GM23338 (cell line): ENCODE data around the gene DMGDH. TPM values are rescaled to one million over a fixed set of nuclear protein-coding genes. Genes with fewer than 3 reads are reported as not detected.

Experiments used
- ATAC-seq: fragments of 200-7000 bp; cut with Tn5 transposase; 3 replicates; pipeline ENCODE4 v1.9.1; 2020
- DNase-seq: peaks from one replicate; pipeline ENCODE4 v3.0.0-alpha.2; 2015; ENCODE audit warnings: low spot score
- H2AFZ ChIP-seq: fragments of 200-600 bp; sonication (generic); 2 replicates; pipeline ENCODE4 v1.8.0; 2016; ENCODE audit warnings: antibody characterized with exemption, mild to moderate bottlenecking, moderate library complexity
- H3F3A ChIP-seq: fragments of 200-600 bp; sonication (generic); replicated peaks from 2 replicates; pipeline ENCODE4 v1.8.0; 2017; ENCODE audit warnings: antibody characterized with exemption, mixed run types, low read depth
- H3K27ac ChIP-seq: fragments of 200-600 bp; sonication (generic); 2 replicates; pipeline ENCODE4 v1.6.1; 2016; ENCODE audit warnings: low read depth
- H3K27me3 ChIP-seq: fragments of 200-600 bp; sonication (generic); 2 replicates; pipeline ENCODE4 v1.8.0; 2016; ENCODE audit warnings: mild to moderate bottlenecking, mixed run types, moderate library complexity; ENCODE audit not compliant: insufficient read depth
- H3K36me3 ChIP-seq: fragments of 200-600 bp; sonication (generic); 2 replicates; pipeline ENCODE4 v1.8.0; 2016; ENCODE audit warnings: mild to moderate bottlenecking; ENCODE audit not compliant: insufficient read depth
- H3K4me1 ChIP-seq: fragments of 200-600 bp; sonication (generic); 2 replicates; pipeline ENCODE4 v1.8.0; 2016; ENCODE audit warnings: mild to moderate bottlenecking, moderate library complexity; ENCODE audit not compliant: insufficient read depth
- H3K4me2 ChIP-seq: fragments of 200-600 bp; sonication (generic); 2 replicates; pipeline ENCODE4 v1.7.1; 2017; ENCODE audit warnings: mixed run types
- H3K4me3 ChIP-seq: fragments of 200-600 bp; sonication (generic); 2 replicates; pipeline ENCODE4 v1.6.1; 2016; ENCODE audit warnings: mixed run types
- H3K79me2 ChIP-seq: fragments of 200-600 bp; sonication (generic); replicated peaks from 2 replicates; pipeline ENCODE4 v1.8.0; 2017; ENCODE audit warnings: mild to moderate bottlenecking; ENCODE audit not compliant: insufficient read depth
- H3K9me2 ChIP-seq: fragments of 200-600 bp; sonication (generic); 2 replicates; pipeline ENCODE4 v1.8.0; 2017; ENCODE audit not compliant: insufficient read depth
- H4K20me1 ChIP-seq: fragments of 200-600 bp; sonication (generic); replicated peaks from 2 replicates; pipeline ENCODE4 v1.8.0; 2017; ENCODE audit warnings: mild to moderate bottlenecking; ENCODE audit not compliant: insufficient read depth
- H3K27ac Mint-ChIP-seq: 2 replicates; pipeline ENCODE4 v1.8.0; 2020; ENCODE audit warnings: inconsistent platforms, mild to moderate bottlenecking, moderate library complexity, mixed read lengths
- H3K27me3 Mint-ChIP-seq: 3 replicates; pipeline ENCODE4 v1.8.0; 2022; ENCODE audit warnings: low read depth, mild to moderate bottlenecking, moderate library complexity, mixed read lengths, inconsistent platforms; ENCODE audit not compliant: insufficient read depth, poor library complexity
- H3K36me3 Mint-ChIP-seq: 3 replicates; pipeline ENCODE4 v1.8.0; 2021; ENCODE audit warnings: low read depth, mild to moderate bottlenecking, inconsistent platforms, moderate library complexity, mixed read lengths
- H3K4me1 Mint-ChIP-seq: 3 replicates; pipeline ENCODE4 v1.8.0; 2020; ENCODE audit warnings: mild to moderate bottlenecking, inconsistent platforms, mixed read lengths
- H3K4me3 Mint-ChIP-seq: 3 replicates; pipeline ENCODE4 v1.8.0; 2021; ENCODE audit warnings: moderate library complexity, mild to moderate bottlenecking, inconsistent platforms, mixed read lengths
- H3K9me3 Mint-ChIP-seq: 3 replicates; pipeline ENCODE4 v1.8.0; 2020; ENCODE audit warnings: moderate library complexity, mild to moderate bottlenecking, inconsistent platforms, mixed read lengths
- CREB1 ChIP-seq: fragments of 250-450 bp; sonication (Bioruptor Pico); IDR thresholded peaks from 2 replicates; pipeline ENCODE4 v1.5.0; 2020; ENCODE audit warnings: low read depth, mild to moderate bottlenecking, moderate library complexity
- CTCF ChIP-seq, 2 experiments: fragments of 200-600 bp in 1 of 2; sonication (generic) in 1 of 2; conservative IDR thresholded peaks; 2 replicates each; pipeline versions ENCODE4 v1.5.1 to v1.6.1; 2016 to 2017; ENCODE audit warnings: antibody characterized with exemption in 2 of 2, low read depth in 2 of 2, mild to moderate bottlenecking in 2 of 2, moderate library complexity in 1 of 2
- ETS1 ChIP-seq: IDR thresholded peaks from 2 replicates; pipeline ENCODE4 v1.6.1; 2016; ENCODE audit warnings: antibody characterized with exemption
- EZH2 ChIP-seq: fragments of 200-600 bp; sonication (generic); IDR thresholded peaks from one replicate; pipeline ENCODE4 v1.8.0; 2017; ENCODE audit warnings: antibody characterized with exemption, mild to moderate bottlenecking, low read depth; ENCODE audit not compliant: unreplicated experiment
- EZH2phosphoT487 ChIP-seq: fragments of 200-600 bp; sonication (generic); IDR thresholded peaks from one replicate; pipeline ENCODE4 v1.8.1; 2018; ENCODE audit warnings: antibody characterized with exemption; ENCODE audit not compliant: unreplicated experiment
- JUNB ChIP-seq: IDR thresholded peaks from one replicate; pipeline ENCODE4 v1.6.1; 2016; ENCODE audit warnings: antibody characterized with exemption; ENCODE audit not compliant: unreplicated experiment
- NANOG ChIP-seq: IDR thresholded peaks from 2 replicates; pipeline ENCODE4 v1.6.1; 2016; ENCODE audit warnings: antibody characterized with exemption, borderline replicate concordance
- POLR2AphosphoS5 ChIP-seq: IDR thresholded peaks from 2 replicates; pipeline ENCODE4 v1.6.1; 2016; ENCODE audit warnings: antibody characterized with exemption, low read depth
- STAT1 ChIP-seq: IDR thresholded peaks from one replicate; pipeline ENCODE4 v1.6.1; 2016; ENCODE audit warnings: antibody characterized with exemption; ENCODE audit not compliant: unreplicated experiment
- ZNF114 ChIP-seq: fragments of 250-450 bp; sonication (Bioruptor Pico); IDR thresholded peaks from 2 replicates; pipeline ENCODE4 v1.5.0; 2020; ENCODE audit warnings: mild to moderate bottlenecking, moderate library complexity
- ZNF331 ChIP-seq: fragments of 250-450 bp; sonication (Bioruptor Pico); IDR thresholded peaks from 2 replicates; pipeline ENCODE4 v1.5.0; 2020; ENCODE audit warnings: low read depth, mild to moderate bottlenecking, moderate library complexity
- polyA plus RNA-seq: library from polyadenylated mRNA; unstranded; fragments of >200 nt; fragmentation: Nextera tagmentation; extraction: Ambion mirVana; gene quantifications from 2 replicates; pipeline ENCODE4 v1.2.1, GENCODE V29; 2016
- total RNA-seq: library from RNA; depleted of rRNA; stranded (reverse); fragments of >200 nt; shearing (Covaris generic); gene quantifications from 2 replicates; pipeline ENCODE4 v1.2.3, GENCODE V29; 2014
- TF ChIP-seq, protein P1 (sequence below): fragments of 250-450 bp; sonication (Bioruptor Pico); IDR thresholded peaks from 2 replicates; pipeline ENCODE4 v1.5.0; 2020; ENCODE audit warnings: mild to moderate bottlenecking, moderate library complexity
- TF ChIP-seq, protein P2 (sequence below): IDR thresholded peaks from one replicate; pipeline ENCODE4 v1.6.1; 2018; ENCODE audit warnings: antibody characterized with exemption; ENCODE audit not compliant: unreplicated experiment

The DMGDH gene
- total and polyA plus RNA-seq, 2 experiments from 2014 or later = 0.52 to 0.63 TPM

- Histone ChIP-seq H3K27ac (no peak overlapping the region), H3K27me3 (no peaks in the 10 kb centered on the region), H3K36me3 (no peaks in the 10 kb centered on the region), H2AFZ (peak overlapping the region; percentile 23; the same call in 1 of the 2 replicates), H3K4me2 (no peak overlapping the region), H3K9me2 (no peaks in the 10 kb centered on the region), H3F3A (no peaks in the 10 kb centered on the region), H3K4me1 (no peaks in the 10 kb centered on the region), H3K79me2 (no peaks in the 10 kb centered on the region), H4K20me1 (no peaks in the 10 kb centered on the region), H3K4me3 (no peak overlapping the region)
- Mint-ChIP-seq H3K27ac (no peak overlapping the region), H3K9me3 (no peaks in the 10 kb centered on the region), H3K36me3 (no peaks in the 10 kb centered on the region), H3K27me3 (no peaks in the 10 kb centered on the region), H3K4me1 (no peaks in the 10 kb centered on the region; the same call in 2 of the 3 replicates), H3K4me3 (no peak overlapping the region)
- TF ChIP-seq ZNF331 (CRISPR knock-in tag) (no peak), EZH2phosphoT487 (no peak), EZH2 (no peak), CREB1 (no peak), CTCF (conservative IDR thresholded peaks at IDR 0.05; ENCODE audit: low read depth in 2 of 2) (no peak), ZNF114 (no peak), NANOG (no peak), STAT1 (no peak), JUNB (no peak), POLR2AphosphoS5 (no peak), ETS1 (no peak)
- TF ChIP-seq, protein P1, sequence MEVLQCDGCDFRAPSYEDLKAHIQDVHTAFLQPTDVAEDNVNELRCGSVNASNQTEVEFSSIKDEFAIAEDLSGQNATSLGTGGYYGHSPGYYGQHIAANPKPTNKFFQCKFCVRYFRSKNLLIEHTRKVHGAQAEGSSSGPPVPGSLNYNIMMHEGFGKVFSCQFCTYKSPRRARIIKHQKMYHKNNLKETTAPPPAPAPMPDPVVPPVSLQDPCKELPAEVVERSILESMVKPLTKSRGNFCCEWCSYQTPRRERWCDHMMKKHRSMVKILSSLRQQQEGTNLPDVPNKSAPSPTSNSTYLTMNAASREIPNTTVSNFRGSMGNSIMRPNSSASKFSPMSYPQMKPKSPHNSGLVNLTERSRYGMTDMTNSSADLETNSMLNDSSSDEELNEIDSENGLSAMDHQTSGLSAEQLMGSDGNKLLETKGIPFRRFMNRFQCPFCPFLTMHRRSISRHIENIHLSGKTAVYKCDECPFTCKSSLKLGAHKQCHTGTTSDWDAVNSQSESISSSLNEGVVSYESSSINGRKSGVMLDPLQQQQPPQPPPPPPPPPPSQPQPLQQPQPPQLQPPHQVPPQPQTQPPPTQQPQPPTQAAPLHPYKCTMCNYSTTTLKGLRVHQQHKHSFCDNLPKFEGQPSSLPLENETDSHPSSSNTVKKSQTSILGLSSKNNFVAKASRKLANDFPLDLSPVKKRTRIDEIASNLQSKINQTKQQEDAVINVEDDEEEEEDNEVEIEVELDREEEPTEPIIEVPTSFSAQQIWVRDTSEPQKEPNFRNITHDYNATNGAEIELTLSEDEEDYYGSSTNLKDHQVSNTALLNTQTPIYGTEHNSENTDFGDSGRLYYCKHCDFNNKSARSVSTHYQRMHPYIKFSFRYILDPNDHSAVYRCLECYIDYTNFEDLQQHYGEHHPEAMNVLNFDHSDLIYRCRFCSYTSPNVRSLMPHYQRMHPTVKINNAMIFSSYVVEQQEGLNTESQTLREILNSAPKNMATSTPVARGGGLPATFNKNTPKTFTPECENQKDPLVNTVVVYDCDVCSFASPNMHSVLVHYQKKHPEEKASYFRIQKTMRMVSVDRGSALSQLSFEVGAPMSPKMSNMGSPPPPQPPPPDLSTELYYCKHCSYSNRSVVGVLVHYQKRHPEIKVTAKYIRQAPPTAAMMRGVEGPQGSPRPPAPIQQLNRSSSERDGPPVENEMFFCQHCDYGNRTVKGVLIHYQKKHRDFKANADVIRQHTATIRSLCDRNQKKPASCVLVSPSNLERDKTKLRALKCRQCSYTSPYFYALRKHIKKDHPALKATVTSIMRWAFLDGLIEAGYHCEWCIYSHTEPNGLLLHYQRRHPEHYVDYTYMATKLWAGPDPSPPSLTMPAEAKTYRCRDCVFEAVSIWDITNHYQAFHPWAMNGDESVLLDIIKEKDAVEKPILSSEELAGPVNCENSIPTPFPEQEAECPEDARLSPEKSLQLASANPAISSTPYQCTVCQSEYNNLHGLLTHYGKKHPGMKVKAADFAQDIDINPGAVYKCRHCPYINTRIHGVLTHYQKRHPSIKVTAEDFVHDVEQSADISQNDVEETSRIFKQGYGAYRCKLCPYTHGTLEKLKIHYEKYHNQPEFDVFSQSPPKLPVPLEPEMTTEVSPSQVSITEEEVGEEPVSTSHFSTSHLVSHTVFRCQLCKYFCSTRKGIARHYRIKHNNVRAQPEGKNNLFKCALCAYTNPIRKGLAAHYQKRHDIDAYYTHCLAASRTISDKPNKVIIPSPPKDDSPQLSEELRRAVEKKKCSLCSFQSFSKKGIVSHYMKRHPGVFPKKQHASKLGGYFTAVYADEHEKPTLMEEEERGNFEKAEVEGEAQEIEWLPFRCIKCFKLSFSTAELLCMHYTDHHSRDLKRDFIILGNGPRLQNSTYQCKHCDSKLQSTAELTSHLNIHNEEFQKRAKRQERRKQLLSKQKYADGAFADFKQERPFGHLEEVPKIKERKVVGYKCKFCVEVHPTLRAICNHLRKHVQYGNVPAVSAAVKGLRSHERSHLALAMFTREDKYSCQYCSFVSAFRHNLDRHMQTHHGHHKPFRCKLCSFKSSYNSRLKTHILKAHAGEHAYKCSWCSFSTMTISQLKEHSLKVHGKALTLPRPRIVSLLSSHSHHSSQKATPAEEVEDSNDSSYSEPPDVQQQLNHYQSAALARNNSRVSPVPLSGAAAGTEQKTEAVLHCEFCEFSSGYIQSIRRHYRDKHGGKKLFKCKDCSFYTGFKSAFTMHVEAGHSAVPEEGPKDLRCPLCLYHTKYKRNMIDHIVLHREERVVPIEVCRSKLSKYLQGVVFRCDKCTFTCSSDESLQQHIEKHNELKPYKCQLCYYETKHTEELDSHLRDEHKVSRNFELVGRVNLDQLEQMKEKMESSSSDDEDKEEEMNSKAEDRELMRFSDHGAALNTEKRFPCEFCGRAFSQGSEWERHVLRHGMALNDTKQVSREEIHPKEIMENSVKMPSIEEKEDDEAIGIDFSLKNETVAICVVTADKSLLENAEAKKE (CRISPR knock-in tag) = no peak
- TF ChIP-seq, protein P2, sequence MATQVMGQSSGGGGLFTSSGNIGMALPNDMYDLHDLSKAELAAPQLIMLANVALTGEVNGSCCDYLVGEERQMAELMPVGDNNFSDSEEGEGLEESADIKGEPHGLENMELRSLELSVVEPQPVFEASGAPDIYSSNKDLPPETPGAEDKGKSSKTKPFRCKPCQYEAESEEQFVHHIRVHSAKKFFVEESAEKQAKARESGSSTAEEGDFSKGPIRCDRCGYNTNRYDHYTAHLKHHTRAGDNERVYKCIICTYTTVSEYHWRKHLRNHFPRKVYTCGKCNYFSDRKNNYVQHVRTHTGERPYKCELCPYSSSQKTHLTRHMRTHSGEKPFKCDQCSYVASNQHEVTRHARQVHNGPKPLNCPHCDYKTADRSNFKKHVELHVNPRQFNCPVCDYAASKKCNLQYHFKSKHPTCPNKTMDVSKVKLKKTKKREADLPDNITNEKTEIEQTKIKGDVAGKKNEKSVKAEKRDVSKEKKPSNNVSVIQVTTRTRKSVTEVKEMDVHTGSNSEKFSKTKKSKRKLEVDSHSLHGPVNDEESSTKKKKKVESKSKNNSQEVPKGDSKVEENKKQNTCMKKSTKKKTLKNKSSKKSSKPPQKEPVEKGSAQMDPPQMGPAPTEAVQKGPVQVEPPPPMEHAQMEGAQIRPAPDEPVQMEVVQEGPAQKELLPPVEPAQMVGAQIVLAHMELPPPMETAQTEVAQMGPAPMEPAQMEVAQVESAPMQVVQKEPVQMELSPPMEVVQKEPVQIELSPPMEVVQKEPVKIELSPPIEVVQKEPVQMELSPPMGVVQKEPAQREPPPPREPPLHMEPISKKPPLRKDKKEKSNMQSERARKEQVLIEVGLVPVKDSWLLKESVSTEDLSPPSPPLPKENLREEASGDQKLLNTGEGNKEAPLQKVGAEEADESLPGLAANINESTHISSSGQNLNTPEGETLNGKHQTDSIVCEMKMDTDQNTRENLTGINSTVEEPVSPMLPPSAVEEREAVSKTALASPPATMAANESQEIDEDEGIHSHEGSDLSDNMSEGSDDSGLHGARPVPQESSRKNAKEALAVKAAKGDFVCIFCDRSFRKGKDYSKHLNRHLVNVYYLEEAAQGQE = no peak
- DNase-seq (no peak), ATAC-seq (no peak)
Measured at GRCh38 chr5:79086116-79086515, 16.6 kb upstream of the DMGDH start.
